ENCODE results near the gene RBM33.

Gene RBM33

DNA sequence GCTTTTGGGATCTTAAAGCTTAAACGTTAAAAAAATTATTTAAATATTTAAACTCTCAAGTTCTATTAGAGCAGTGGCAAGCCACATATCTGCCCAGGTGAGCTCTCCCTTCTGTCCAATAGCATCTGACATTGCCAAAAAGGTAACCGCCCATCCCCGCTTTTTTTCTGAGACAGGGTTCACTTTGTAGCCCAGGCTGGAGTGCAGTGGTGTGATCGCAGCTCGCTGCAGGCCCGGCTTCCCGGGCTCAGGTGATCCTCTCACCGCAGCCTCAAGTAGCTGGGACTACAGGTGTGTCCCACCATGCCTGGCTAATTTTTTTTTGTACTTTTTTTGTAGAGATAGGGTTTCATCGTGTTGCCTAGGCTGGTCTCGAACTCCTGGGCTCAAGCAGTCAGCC, 83.2 kb downstream of the RBM33 start:
- DNase-seq (ENCODE audit: low read depth in 2 of 2) = no peak

GRCh38 chr7:155728116-155728515, 83.7 kb downstream of the RBM33 start:
- no peak for DNase-seq (ENCODE audit: low read depth in 2 of 2)

GRCh38 chr7:155729847-155730246, 85.4 kb downstream of the RBM33 start:
- DNase-seq (ENCODE audit: low read depth in 2 of 2) = no peak

- DNase-seq (ENCODE audit: low read depth in 2 of 2) = no peak
Measured at GRCh38 chr7:155731380-155731779, 86.9 kb downstream of the RBM33 start.

DNA sequence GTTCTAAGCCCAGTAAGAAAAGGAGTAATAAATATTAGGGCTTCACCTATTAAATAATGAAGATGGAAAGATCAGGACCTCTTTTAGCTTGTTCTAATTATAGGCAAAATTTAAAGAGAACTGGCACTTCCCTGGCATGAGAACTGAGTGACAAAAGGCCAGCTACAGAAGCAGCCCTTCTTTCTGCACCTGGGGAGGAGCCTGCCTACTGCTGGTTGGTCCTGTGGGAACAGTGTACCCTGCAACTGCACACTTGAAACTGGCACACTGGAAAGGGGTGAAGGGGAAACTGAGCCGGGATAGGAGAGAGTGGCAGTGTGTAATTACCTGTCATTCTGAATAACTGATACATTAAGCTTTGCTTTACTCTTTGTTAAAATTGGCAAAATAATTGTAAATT, 87.4 kb downstream of the RBM33 start:
- no peak for DNase-seq (ENCODE audit: low read depth in 2 of 2)

GRCh38 chr7:155732286-155732685, 87.8 kb downstream of the RBM33 start:
- no peak for DNase-seq (ENCODE audit: low read depth in 2 of 2)

- DNase-seq (ENCODE audit: low read depth in 2 of 2) = no peak
Measured at GRCh38 chr7:155733582-155734444, 89.4 kb downstream of the RBM33 start.

GRCh38 chr7:155734445-155734809, 90.0 kb downstream of the RBM33 start:
- no peak for DNase-seq (ENCODE audit: low read depth in 2 of 2)

DNA sequence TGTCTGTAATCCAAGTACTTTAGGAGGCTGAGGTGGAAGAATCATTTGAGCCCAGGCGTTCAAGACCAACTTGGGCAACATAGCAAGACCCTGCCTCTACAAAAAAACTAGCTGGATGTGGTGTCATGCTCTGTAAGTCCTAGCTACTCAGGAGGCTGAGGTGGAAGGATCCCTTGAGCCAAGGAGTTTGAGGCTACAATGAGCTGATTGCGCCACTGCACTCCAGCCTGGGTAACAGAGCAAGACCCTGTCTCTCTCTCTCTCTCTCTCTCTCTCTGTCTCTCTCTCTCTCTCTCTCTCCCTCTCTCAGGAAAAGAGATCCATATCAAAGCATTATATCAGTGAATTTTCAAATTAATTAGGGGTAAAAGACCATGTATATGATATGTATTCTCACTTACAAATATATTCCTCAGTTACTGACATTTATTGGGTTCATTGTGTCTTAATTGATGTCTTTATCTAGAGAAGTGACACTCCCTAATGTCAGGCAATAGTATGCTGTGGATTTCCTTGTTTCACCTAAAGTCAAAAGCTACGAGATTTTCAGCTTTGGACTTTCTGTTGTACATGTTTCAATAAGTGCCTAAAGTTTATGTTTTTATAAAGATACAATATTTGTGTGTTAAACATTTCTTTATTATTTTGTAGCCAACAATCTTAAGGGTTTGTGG, 91.1 kb downstream of the RBM33 start:
- no peak for DNase-seq (ENCODE audit: low read depth in 2 of 2)

GRCh38 chr7:155737590-155737989, 93.1 kb downstream of the RBM33 start:
- no peak for DNase-seq (ENCODE audit: low read depth in 2 of 2)

- DNase-seq (ENCODE audit: low read depth in 2 of 2) = no peak
Measured at GRCh38 chr7:155738104-155738503, 93.6 kb downstream of the RBM33 start.

DNA sequence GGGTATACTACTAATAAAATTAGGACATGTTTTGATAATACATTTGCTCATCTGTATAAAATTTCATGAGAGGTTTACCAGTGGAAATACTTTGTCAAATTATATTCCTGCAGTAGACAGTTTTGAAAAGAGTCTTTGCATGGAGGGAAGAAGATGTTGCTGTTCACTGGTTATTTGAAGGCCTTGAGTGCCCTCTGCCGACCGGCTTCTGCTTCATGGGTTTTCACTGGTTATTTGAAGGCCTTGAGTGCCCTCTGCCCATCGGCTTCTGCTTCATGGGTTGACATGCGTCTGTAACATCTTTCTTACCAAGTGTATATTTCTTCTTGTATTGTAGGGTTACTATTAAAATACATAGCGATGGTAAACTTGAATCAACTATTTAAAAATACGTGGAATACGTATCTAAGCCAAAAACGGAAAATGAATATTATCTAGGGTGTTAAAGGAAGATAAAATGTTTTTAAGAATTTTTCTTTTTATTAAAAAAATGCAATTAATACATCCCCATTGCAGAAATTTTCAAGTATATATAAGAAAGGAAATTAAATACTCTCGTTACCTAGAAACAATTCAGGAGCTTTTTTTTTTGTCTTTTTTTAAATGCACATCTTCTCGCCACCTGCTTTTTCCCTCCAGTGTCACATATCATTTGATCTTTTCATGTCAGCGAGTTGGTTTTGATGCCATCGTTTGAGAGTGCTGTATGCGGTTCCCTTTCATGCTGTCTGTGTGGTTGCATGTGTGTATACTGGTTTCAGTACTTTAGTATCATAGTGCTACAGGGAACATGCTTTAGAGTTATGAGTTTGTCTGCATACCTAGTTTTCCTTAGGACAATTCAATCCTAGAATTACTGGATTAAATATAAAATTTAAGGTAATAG, 94.4 kb downstream of the RBM33 start:
- peak; percentile 27 to 56 for DNase-seq (ENCODE audit: low read depth in 2 of 2)

GRCh38 chr7:155739538-155740143, 95.2 kb downstream of the RBM33 start:
- DNase-seq (ENCODE audit: low read depth in 2 of 2) = no peak

DNA sequence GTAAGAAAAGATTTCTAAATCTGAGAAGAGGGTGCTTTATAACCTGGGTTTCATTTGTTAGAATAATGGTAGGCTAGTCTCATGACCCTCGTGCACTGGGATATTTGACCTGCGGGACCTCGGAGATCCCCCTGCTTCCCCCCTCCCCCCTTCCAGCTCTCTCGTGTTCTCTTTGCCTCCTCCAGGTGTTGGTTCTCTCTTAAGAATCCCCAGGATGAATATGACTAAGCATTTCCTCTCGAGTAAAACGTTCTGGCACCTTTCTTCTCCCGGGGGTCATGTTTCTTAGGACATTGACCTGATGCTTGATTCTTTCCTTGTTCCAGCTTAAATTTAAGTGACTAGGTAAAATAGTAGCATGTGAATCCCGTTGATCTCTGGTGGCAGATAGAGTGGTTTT, 96.6 kb downstream of the RBM33 start:
- DNase-seq (ENCODE audit: low read depth in 2 of 2) = no peak

DNA sequence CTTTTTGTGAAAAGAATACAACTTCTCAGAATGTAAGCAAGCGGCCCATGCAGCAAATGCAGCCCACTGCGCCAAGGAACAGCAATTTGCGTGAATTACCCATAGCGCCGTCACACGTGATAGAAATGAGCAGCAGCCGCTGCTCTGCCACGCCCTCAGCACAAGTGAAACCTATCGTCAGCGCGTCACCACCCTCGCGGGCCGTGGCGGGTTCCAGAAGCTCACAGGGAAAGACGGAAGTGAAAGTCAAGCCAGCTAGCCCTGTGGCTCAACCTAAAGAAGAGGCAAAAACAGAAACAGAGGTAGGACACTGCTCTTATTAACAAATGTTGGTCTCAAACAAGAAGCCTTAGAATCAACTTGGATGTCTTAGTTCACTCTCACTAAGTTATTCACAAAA, 97.3 kb downstream of the RBM33 start:
- no peak for DNase-seq (ENCODE audit: low read depth in 2 of 2)

DNA sequence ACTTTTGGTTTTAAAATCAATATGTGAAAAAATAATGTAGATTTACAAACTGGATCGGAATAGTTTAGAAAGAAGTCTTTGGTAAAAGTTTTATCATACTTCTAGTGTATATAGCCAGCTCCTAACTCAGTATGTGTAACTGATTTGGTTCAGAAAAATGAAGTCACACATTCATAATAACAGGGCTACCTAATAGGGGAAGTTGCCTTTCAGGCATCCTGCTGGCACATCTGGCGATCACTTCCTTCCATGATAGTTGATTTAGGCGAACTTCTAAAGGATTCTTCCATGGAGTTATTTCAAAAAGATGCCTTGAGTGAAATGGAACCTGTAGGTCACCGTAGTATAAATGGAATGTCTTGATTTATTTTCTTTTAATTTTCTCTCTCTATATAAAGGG, 98.7 kb downstream of the RBM33 start:
- no peak for DNase-seq (ENCODE audit: low read depth in 2 of 2)

GRCh38 chr7:155744971-155745683, 100.7 kb downstream of the RBM33 start:
- DNase-seq (ENCODE audit: low read depth in 2 of 2) = no peak

DNA sequence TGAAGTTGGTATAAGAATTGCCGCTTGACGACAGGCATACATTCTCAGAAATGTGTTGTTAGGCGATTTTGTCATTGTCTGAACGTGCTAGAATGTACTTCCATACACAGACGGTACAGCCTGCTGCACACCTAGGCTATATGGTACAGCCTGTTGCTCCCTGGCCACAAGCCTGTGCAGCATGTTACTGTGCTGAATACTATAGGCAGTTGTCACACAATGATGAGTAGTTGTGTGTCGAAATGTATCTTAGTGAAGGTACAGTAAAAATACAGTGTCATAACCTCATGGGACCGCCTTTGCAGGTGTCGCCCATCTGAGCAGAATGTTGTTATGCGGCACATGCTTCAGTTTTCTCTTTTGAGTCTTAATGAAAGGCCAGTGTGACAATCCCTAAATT, 101.3 kb downstream of the RBM33 start:
- no peak for DNase-seq (ENCODE audit: low read depth in 2 of 2)

DNA sequence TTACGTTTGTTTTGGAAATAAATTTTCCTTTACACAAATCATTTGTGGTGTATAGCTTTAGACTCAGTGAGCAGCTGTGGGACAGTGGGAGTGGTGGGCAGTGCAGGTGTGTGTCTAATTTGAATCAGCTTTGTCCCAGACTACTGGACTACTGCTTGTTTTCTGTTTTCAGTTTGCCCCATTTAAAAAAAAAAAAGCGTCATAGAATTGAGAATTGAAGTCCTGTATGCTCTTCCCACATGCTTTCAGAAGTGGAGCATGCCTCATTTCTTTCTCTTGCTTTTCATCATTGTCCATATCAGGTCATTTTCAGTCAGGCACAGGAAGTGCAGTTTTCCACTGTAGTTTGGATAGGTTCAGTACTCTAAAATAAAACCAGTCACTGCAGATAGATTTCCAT, 101.7 kb downstream of the RBM33 start:
- DNase-seq (ENCODE audit: low read depth in 2 of 2) = no peak

DNA sequence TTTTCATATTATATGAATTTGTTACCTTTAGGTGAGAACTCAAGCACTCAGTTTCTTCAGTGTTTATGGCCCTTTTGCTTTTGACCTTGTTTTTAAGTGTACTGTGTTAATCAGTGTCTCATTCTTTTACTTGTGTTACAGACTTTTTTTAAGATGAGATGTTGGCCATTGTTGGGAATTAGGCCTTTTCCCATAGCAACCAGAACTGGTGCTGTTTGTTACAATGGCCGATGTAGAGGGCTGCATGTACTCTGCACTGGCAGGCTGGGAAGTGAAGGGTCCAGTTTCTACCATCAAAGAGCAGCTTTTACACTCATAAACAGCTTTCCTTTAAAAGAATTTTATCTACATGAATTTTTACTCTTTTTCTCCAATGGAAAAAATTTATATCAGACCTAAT, 102.7 kb downstream of the RBM33 start:
- no peak for DNase-seq (ENCODE audit: low read depth in 2 of 2)

DNA sequence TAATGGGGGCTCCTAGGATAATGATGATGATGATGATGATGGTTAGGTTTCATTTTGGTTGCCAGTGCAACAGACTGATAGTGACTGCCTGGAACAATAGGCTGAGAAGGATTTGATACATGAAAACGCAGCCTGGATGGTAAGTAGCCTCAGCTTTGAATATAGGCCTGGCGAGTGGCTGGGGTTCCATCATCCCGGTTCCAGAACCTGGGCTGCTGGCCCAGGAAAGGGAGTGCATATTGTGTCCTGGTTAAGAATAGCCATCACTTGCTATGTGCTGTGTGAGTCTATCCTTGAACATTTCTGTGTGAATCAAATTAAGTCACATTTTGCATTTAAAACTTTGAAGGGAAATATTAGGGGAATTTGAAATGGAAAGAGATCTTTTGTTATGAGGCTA, 105.1 kb downstream of the RBM33 start:
- DNase-seq (ENCODE audit: low read depth in 2 of 2) = no peak
